ENCODE results near the gene TOP3B.
A peak's percentile ranks its signal among the peaks of the same experiment; 100 is the strongest.
"Not testable (repeated sequence)": the region's sequence is repeated elsewhere in the genome, so short reads cannot be mapped to it uniquely, and the experiment has no call there.

Gene TOP3B

DNA sequence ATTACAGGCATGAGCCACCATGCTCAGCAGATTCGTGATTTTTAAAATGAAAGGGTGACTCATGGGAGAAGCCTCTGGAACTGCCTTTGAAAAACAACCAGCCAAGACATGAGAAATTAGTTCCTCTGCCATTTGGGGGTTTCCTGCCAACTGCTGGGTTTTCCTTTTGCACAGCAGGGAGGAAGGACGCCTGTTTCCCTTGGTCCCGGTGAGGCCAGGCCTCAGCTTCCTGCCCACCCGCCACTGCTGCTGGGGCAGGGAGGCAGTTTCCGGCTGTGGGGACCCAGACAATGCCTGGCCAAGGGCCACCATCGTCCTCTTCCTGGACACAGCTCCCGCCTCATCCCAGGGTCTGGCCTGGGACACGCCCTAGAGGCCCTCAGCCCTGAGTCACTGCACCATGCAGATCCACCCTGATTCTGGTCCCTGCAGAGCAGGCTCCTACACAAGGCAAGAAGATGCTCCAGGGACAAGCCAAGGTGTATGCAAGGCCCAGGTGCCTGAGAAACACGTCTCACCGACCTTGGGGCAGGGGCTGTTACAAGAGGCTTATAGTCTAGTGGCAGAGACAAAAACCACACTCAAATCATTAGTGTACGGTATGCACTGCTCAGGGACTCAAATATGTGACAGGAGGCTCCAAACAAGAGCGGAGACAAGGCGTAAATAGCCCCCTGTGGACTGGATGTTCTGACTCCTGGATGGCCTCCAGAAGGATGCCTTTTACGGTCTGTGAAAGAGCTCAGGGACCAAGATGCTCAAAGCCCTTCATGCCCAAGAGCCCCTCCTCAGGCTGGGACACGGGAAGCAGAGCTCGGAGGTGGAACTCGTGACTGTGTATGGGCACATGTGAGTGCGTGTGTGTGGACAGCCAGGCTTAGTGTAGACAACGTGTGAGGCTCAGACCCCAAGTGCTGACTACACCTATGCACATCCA lies 39.9 kb downstream of the TOP3B start:
- Histone ChIP-seq H2AFZ (ENCODE audit: low read depth, low read length) (no peak overlapping the region), H3K27me3 (ENCODE audit: control insufficient read depth in 1 of 2, insufficient read depth in 1 of 2, low read length in 2 of 2) (no peaks in the 10 kb centered on the region), H3K18ac (ENCODE audit: low read depth in 1 of 2, low read length in 2 of 2) (peak overlapping the region; percentile 56 to 73), H3K27ac (ENCODE audit: low read length, poor library complexity, severe bottlenecking) (peak overlapping the region; percentile 91), H2BK5ac (ENCODE audit: low read depth, low read length, poor library complexity, severe bottlenecking) (no peak overlapping the region), H2BK120ac (ENCODE audit: low read depth, low read length) (peak overlapping the region; percentile 50), H2BK12ac (ENCODE audit: low read length in 2 of 2) (peak overlapping the region; percentile 51 to 73), H3K9ac (ENCODE audit: low read length) (peak overlapping the region; percentile 70), H2BK15ac (ENCODE audit: low read depth, poor library complexity, severe bottlenecking) (peak overlapping the region; percentile 26), H3K4me2 (ENCODE audit: low read length, poor library complexity, severe bottlenecking) (no peak overlapping the region), H3K4me3 (ENCODE audit: insufficient read depth in 1 of 2, low read depth in 1 of 2, low read length in 2 of 2) (no peak overlapping the region), H4K91ac (ENCODE audit: low read length) (peak overlapping the region; percentile 85), H3K79me1 (replicated peaks; ENCODE audit: low read length, poor library complexity, severe bottlenecking) (peaks cover 36% of the 10 kb centered on the region), H3K9me3 (ENCODE audit: control insufficient read depth, low read length) (no peaks in the 10 kb centered on the region), H3K4me1 (ENCODE audit: control insufficient read depth, insufficient read depth, low read depth, low read length) (peaks cover 55% of the 10 kb centered on the region), H3K23ac (ENCODE audit: low read length in 2 of 2) (peak overlapping the region in 1 of 2 experiments; percentile 45), H4K8ac (ENCODE audit: low read length) (peak overlapping the region; percentile 77), H3K36me3 (ENCODE audit: control insufficient read depth in 1 of 2, insufficient read depth in 2 of 2, low read depth in 1 of 2, low read length in 2 of 2) (peaks cover 43 to 52% of the 10 kb centered on the region in 2 experiments), H3K4ac (ENCODE audit: low read depth in 1 of 2, low read length in 2 of 2) (peak overlapping the region in 1 of 2 experiments; percentile 83), H2AK5ac (ENCODE audit: low read length, severe bottlenecking) (peak overlapping the region; percentile 73), H3K14ac (ENCODE audit: low read length in 2 of 2) (peak overlapping the region in 1 of 2 experiments; percentile 13)
- WGBS = 53% methylated on average over 18 of the region's 19 CpGs
- peak; percentile 91 for DNase-seq

GRCh38 chr22:21941921-21942320 lies 40.7 kb downstream of the TOP3B start:
- Histone ChIP-seq H3K18ac (ENCODE audit: low read depth in 1 of 2, low read length in 2 of 2) (peak overlapping the region; percentile 16 to 71), H3K79me1 (replicated peaks; ENCODE audit: low read length, poor library complexity, severe bottlenecking) (peaks cover 40% of the 10 kb centered on the region), H3K27me3 (ENCODE audit: control insufficient read depth in 1 of 2, insufficient read depth in 1 of 2, low read length in 2 of 2) (no peaks in the 10 kb centered on the region), H3K27ac (ENCODE audit: low read length, poor library complexity, severe bottlenecking) (peak overlapping the region; percentile 74), H2BK12ac (ENCODE audit: low read length in 2 of 2) (peak overlapping the region in 1 of 2 experiments; percentile 88), H2BK5ac (ENCODE audit: low read depth, low read length, poor library complexity, severe bottlenecking) (peak overlapping the region; percentile 39), H4K8ac (ENCODE audit: low read length) (peak overlapping the region; percentile 86), H2AFZ (ENCODE audit: low read depth, low read length) (no peak overlapping the region), H3K23ac (ENCODE audit: low read length in 2 of 2) (no peak overlapping the region), H2BK15ac (ENCODE audit: low read depth, poor library complexity, severe bottlenecking) (no peak overlapping the region), H3K4ac (ENCODE audit: low read depth in 1 of 2, low read length in 2 of 2) (peak overlapping the region; percentile 3 to 52), H3K4me1 (ENCODE audit: control insufficient read depth, insufficient read depth, low read depth, low read length) (peaks cover 60% of the 10 kb centered on the region), H3K9ac (ENCODE audit: low read length) (peak overlapping the region; percentile 70), H3K4me3 (ENCODE audit: insufficient read depth in 1 of 2, low read depth in 1 of 2, low read length in 2 of 2) (peak overlapping the region in 1 of 2 experiments; percentile 44), H4K91ac (ENCODE audit: low read length) (peak overlapping the region; percentile 5), H2AK5ac (ENCODE audit: low read length, severe bottlenecking) (peak overlapping the region; percentile 37), H3K9me3 (ENCODE audit: control insufficient read depth, low read length) (no peaks in the 10 kb centered on the region), H2BK120ac (ENCODE audit: low read depth, low read length) (peak overlapping the region; percentile 1), H3K4me2 (ENCODE audit: low read length, poor library complexity, severe bottlenecking) (no peak overlapping the region), H3K14ac (ENCODE audit: low read length in 2 of 2) (no peak overlapping the region), H3K36me3 (ENCODE audit: control insufficient read depth in 1 of 2, insufficient read depth in 2 of 2, low read depth in 1 of 2, low read length in 2 of 2) (peaks cover 43 to 58% of the 10 kb centered on the region in 2 experiments)
- 84% methylated on average over 7 of the region's 8 CpGs for WGBS
- peak; percentile 12 for DNase-seq

DNA sequence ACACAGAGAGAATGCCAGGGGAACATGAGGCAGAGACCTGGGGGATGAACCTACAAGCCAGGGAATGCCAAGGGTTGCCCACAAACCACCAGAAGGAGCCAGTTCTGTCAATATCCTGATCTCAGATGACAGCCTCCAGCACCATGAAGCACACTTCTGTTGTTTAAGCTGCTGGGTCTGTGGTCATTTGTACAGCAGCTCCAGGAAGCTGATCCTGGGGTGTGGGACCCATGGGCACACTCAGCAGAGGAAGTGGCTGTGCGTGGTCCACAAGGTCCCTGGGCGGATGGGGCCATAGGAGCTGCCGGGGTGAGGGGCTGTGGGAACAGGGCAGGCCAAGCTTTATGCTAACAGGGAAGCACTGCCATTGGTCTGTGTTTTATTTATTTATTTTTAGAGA lies 42.1 kb downstream of the TOP3B start:
- Histone ChIP-seq H3K4ac (ENCODE audit: low read depth in 1 of 2, low read length in 2 of 2) (no peak overlapping the region), H3K23ac (ENCODE audit: low read length in 2 of 2) (no peak overlapping the region), H3K18ac (ENCODE audit: low read depth in 1 of 2, low read length in 2 of 2) (peak overlapping the region in 1 of 2 experiments; percentile 18), H3K4me1 (ENCODE audit: control insufficient read depth, insufficient read depth, low read depth, low read length) (peaks cover 57% of the 10 kb centered on the region), H3K4me3 (ENCODE audit: insufficient read depth in 1 of 2, low read depth in 1 of 2, low read length in 2 of 2) (no peak overlapping the region), H2BK120ac (ENCODE audit: low read depth, low read length) (no peak overlapping the region), H3K4me2 (ENCODE audit: low read length, poor library complexity, severe bottlenecking) (no peak overlapping the region), H3K79me1 (replicated peaks; ENCODE audit: low read length, poor library complexity, severe bottlenecking) (peaks cover 33% of the 10 kb centered on the region), H2BK15ac (ENCODE audit: low read depth, poor library complexity, severe bottlenecking) (no peak overlapping the region), H2BK5ac (ENCODE audit: low read depth, low read length, poor library complexity, severe bottlenecking) (no peak overlapping the region), H4K91ac (ENCODE audit: low read length) (no peak overlapping the region), H2AFZ (ENCODE audit: low read depth, low read length) (no peak overlapping the region), H2AK5ac (ENCODE audit: low read length, severe bottlenecking) (no peak overlapping the region), H3K27me3 (ENCODE audit: control insufficient read depth in 1 of 2, insufficient read depth in 1 of 2, low read length in 2 of 2) (no peaks in the 10 kb centered on the region), H3K27ac (ENCODE audit: low read length, poor library complexity, severe bottlenecking) (no peak overlapping the region), H3K9me3 (ENCODE audit: control insufficient read depth, low read length) (no peaks in the 10 kb centered on the region), H2BK12ac (ENCODE audit: low read length in 2 of 2) (no peak overlapping the region), H4K8ac (ENCODE audit: low read length) (no peak overlapping the region), H3K36me3 (ENCODE audit: control insufficient read depth in 1 of 2, insufficient read depth in 2 of 2, low read depth in 1 of 2, low read length in 2 of 2) (peaks cover 47 to 59% of the 10 kb centered on the region in 2 experiments), H3K14ac (ENCODE audit: low read length in 2 of 2) (no peak overlapping the region), H3K9ac (ENCODE audit: low read length) (peak overlapping the region; percentile 70)
- DNase-seq = no peak
- WGBS = 90% methylated on average over 2 of the region's 3 CpGs

GRCh38 chr22:21939935-21940334 lies 42.7 kb downstream of the TOP3B start:
- H2BK15ac ChIP-seq (ENCODE audit: low read depth, poor library complexity, severe bottlenecking); H2AFZ ChIP-seq (ENCODE audit: low read depth, low read length); H2BK5ac ChIP-seq (ENCODE audit: low read depth, low read length, poor library complexity, severe bottlenecking); H3K14ac ChIP-seq (ENCODE audit: low read length in 2 of 2); H2AK5ac ChIP-seq (ENCODE audit: low read length, severe bottlenecking); H3K4ac ChIP-seq (ENCODE audit: low read depth in 1 of 2, low read length in 2 of 2); H2BK120ac ChIP-seq (ENCODE audit: low read depth, low read length); H3K4me2 ChIP-seq (ENCODE audit: low read length, poor library complexity, severe bottlenecking); DNase-seq; H3K23ac ChIP-seq (ENCODE audit: low read length in 2 of 2); H4K8ac ChIP-seq (ENCODE audit: low read length); H3K27me3 ChIP-seq (ENCODE audit: control insufficient read depth in 1 of 2, insufficient read depth in 1 of 2, low read length in 2 of 2); H3K9me3 ChIP-seq (ENCODE audit: control insufficient read depth, low read length); H3K27ac ChIP-seq (ENCODE audit: low read length, poor library complexity, severe bottlenecking): not testable (repeated sequence)
- Histone ChIP-seq H3K4me1 (ENCODE audit: control insufficient read depth, insufficient read depth, low read depth, low read length) (peaks cover 57% of the 10 kb centered on the region), H3K79me1 (replicated peaks; ENCODE audit: low read length, poor library complexity, severe bottlenecking) (peaks cover 30% of the 10 kb centered on the region), H3K18ac (ENCODE audit: low read depth in 1 of 2, low read length in 2 of 2) (peak overlapping the region in 1 of 2 experiments; percentile 49), H2BK12ac (ENCODE audit: low read length in 2 of 2) (peak overlapping the region in 1 of 2 experiments; percentile 51), H3K36me3 (ENCODE audit: control insufficient read depth in 1 of 2, insufficient read depth in 2 of 2, low read depth in 1 of 2, low read length in 2 of 2) (peaks cover 47 to 56% of the 10 kb centered on the region in 2 experiments), H3K9ac (ENCODE audit: low read length) (peak overlapping the region; percentile 91), H4K91ac (ENCODE audit: low read length) (peak overlapping the region; percentile 64), H3K4me3 (ENCODE audit: insufficient read depth in 1 of 2, low read depth in 1 of 2, low read length in 2 of 2) (peak overlapping the region in 1 of 2 experiments; percentile 79)
- WGBS = 98% methylated on average over 4 of the region's 5 CpGs

Data from mesenchymal stem cell (in vitro differentiated cells and primary cell).